GM23248 (cell line): ENCODE measurements around the gene TMC1. TPM values are rescaled to one million over a fixed set of nuclear protein-coding genes. Genes with fewer than 3 reads are reported as not detected.

ENCODE experiments used
- DNase-seq: peaks from one replicate; pipeline ENCODE4 v3.0.0-alpha.2; 2015
- H2AFZ ChIP-seq: fragments of 200-600 bp; sonication (generic); 2 replicates; pipeline ENCODE4 v1.6.1; 2016; ENCODE audit warnings: antibody characterized with exemption
- H3F3A ChIP-seq: fragments of 200-600 bp; sonication (generic); 2 replicates; pipeline ENCODE4 v1.6.1; 2016; ENCODE audit warnings: mild to moderate bottlenecking, antibody characterized with exemption, mixed run types; ENCODE audit not compliant: insufficient read depth
- H3K27ac ChIP-seq: fragments of 200-600 bp; sonication (generic); 2 replicates; pipeline ENCODE4 v1.5.1; 2016; ENCODE audit warnings: mild to moderate bottlenecking
- H3K27me3 ChIP-seq: fragments of 200-600 bp; sonication (generic); replicated peaks from 2 replicates; pipeline ENCODE4 v1.6.1; 2016; ENCODE audit warnings: mild to moderate bottlenecking; ENCODE audit not compliant: insufficient read depth
- H3K36me3 ChIP-seq: fragments of 200-600 bp; sonication (generic); 2 replicates; pipeline ENCODE4 v1.6.1; 2016; ENCODE audit warnings: low read depth, mild to moderate bottlenecking
- H3K4me1 ChIP-seq: fragments of 200-600 bp; sonication (generic); 2 replicates; pipeline ENCODE4 v1.6.1; 2016; ENCODE audit warnings: mild to moderate bottlenecking; ENCODE audit not compliant: insufficient read depth
- H3K4me2 ChIP-seq: fragments of 200-600 bp; sonication (generic); one replicate; pipeline ENCODE4 v1.6.1; 2016; ENCODE audit warnings: mild to moderate bottlenecking; ENCODE audit not compliant: unreplicated experiment
- H3K4me3 ChIP-seq: fragments of 200-600 bp; sonication (generic); 2 replicates; pipeline ENCODE4 v1.5.1; 2016; ENCODE audit warnings: mild to moderate bottlenecking
- H3K79me2 ChIP-seq: fragments of 200-600 bp; sonication (generic); 2 replicates; pipeline ENCODE4 v1.6.1; 2016; ENCODE audit warnings: mild to moderate bottlenecking; ENCODE audit not compliant: insufficient read depth
- H3K9ac ChIP-seq: fragments of 200-600 bp; sonication (generic); 2 replicates; pipeline ENCODE4 v1.6.1; 2016; ENCODE audit warnings: mild to moderate bottlenecking
- H3K9me2 ChIP-seq: fragments of 200-600 bp; sonication (generic); 2 replicates; pipeline ENCODE4 v1.6.1; 2016; ENCODE audit warnings: mixed run types, mild to moderate bottlenecking, moderate library complexity; ENCODE audit not compliant: insufficient read depth
- H3K9me3 ChIP-seq: fragments of 200-600 bp; sonication (generic); one replicate; pipeline ENCODE4 v1.6.1; 2017; ENCODE audit warnings: low read depth
- H4K20me1 ChIP-seq: fragments of 200-600 bp; sonication (generic); 2 replicates; pipeline ENCODE4 v1.6.0; 2016; ENCODE audit not compliant: insufficient read depth
- EZH2 ChIP-seq: fragments of 200-600 bp; sonication (generic); IDR thresholded peaks from 2 replicates; pipeline ENCODE4 v1.6.1; 2018; ENCODE audit warnings: antibody characterized with exemption, mild to moderate bottlenecking; ENCODE audit not compliant: insufficient read depth, poor library complexity, severe bottlenecking
- EZH2phosphoT487 ChIP-seq: fragments of 200-600 bp; sonication (generic); IDR thresholded peaks from 2 replicates; pipeline ENCODE4 v1.6.1; 2018; ENCODE audit warnings: antibody characterized with exemption, moderate library complexity, mild to moderate bottlenecking, low read depth; ENCODE audit not compliant: insufficient read depth
- WGBS, 2 experiments: methylation state at CpG; one replicate each; pipeline ENCODE4 v1.1.6; 2015 to 2017; ENCODE audit warnings: low lambda C conversion rate in 2 of 2, low coverage in 1 of 2; ENCODE audit errors: missing lambda C conversion rate in 2 of 2; 5-methylcytosine and 5-hydroxymethylcytosine counted together
- in situ Hi-C: fragments of 300-500 bp; cut with MboI; formaldehyde crosslinking; loops from 2 replicates; pipeline ENCODE4 v1.15.0; 2020
- polyA plus RNA-seq: library from polyadenylated mRNA; unstranded; fragments of >200 nt; fragmentation: Nextera tagmentation; extraction: Ambion mirVana; gene quantifications from 2 replicates; pipeline ENCODE4 v1.2.1, GENCODE V29; 2016
- total RNA-seq: library from RNA; depleted of rRNA; stranded (reverse); fragments of >200 nt; shearing (Covaris generic); gene quantifications from 2 replicates; pipeline ENCODE4 v1.2.3, GENCODE V29; 2014

The TMC1 gene
- total and polyA plus RNA-seq, 2 experiments from 2014 or later: 0.45 TPM; not detected in 1

DNA sequence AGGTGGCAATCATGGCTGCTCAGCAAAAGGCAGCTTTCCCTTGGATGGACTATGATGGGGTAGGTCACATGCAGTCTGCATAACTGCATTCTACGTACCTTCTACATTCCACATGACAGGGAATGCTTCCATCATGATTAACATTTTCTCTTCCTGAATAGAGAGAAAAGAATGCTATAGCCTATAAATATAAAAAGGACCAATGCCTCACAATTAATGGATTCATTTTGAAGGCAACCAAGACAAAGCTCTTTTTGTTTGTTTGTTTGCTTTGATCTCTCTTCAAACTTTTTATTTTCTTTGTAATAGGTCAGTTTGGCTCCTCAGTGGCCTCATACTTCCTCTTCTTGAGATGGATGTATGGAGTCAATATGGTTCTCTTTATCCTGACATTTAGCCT is 230.1 kb downstream of the TMC1 start:
- DNase-seq: no peak
- WGBS, 2 experiments: 69 to 74% methylated on average over 1 of the region's 1 CpG
- no peak overlapping the region for H3K9ac ChIP-seq
- TF ChIP-seq EZH2 (no peak), EZH2phosphoT487 (no peak)
- no peaks in the 10 kb centered on the region for H3K9me2 ChIP-seq
- in situ Hi-C loops: no loop called here
- H3K9me3 ChIP-seq: no peaks in the 10 kb centered on the region
- H3K79me2 ChIP-seq: no peaks in the 10 kb centered on the region
- H3K36me3 ChIP-seq: no peaks in the 10 kb centered on the region
- no peaks in the 10 kb centered on the region for H4K20me1 ChIP-seq
- H3K27me3 ChIP-seq: 0 out of 2 replicates have a peak, but pooled peaks cover 6% of the 10 kb centered on the region
- no peak overlapping the region for H3K4me2 ChIP-seq
- no peak overlapping the region for H2AFZ ChIP-seq
- H3K4me1 ChIP-seq: no peaks in the 10 kb centered on the region
- no peaks in the 10 kb centered on the region for H3F3A ChIP-seq
- H3K27ac ChIP-seq: no peak overlapping the region
- no peak overlapping the region for H3K4me3 ChIP-seq

DNA sequence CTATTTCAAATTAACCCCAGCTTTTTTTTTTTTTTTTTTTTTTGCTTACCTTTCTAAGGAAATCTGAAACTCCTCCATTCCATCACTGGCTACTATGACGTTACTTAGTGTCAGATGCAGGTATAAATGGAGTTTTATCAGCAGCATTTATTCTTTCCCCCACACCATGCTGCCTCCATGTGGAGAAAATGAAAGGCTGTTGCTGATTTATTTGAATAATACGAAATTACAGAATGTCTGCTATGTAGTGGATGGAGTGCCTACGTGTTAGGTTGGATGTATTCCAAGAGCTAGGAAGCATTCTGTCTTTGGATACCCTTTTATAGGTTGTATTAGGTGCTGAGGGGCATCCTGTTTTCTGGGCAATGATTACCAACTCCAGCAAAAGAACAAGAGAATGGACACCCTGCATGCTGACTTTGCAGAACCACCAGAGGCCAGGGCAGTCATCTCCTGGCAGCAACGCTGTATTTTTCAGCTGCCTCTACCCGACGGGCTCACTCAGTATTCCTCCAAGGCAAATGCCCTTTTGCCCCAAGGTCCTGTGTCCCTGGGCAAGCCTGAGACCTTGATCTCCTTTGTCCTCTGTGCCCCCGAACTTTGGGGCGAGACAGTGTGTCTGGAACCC is 232.0 kb downstream of the TMC1 start:
- no peaks in the 10 kb centered on the region for H3K9me2 ChIP-seq
- H3K9me3 ChIP-seq: no peaks in the 10 kb centered on the region
- H3K79me2 ChIP-seq: no peaks in the 10 kb centered on the region
- DNase-seq: peak; percentile 47
- no peaks in the 10 kb centered on the region for H3K4me1 ChIP-seq
- H3K36me3 ChIP-seq: no peaks in the 10 kb centered on the region
- no peak overlapping the region for H3K27ac ChIP-seq
- H3K27me3 ChIP-seq: 0 out of 2 replicates have a peak, but pooled peaks cover 5% of the 10 kb centered on the region
- no peak overlapping the region for H2AFZ ChIP-seq
- 37 to 46% methylated on average over 8 of the region's 8 CpGs for WGBS, 2 experiments
- in situ Hi-C loops: no loop called here
- H4K20me1 ChIP-seq: no peaks in the 10 kb centered on the region
- no peaks in the 10 kb centered on the region for H3F3A ChIP-seq
- no peak overlapping the region for H3K4me3 ChIP-seq
- TF ChIP-seq EZH2 (no peak), EZH2phosphoT487 (no peak)
- no peak overlapping the region for H3K4me2 ChIP-seq
- H3K9ac ChIP-seq: no peak overlapping the region

DNA sequence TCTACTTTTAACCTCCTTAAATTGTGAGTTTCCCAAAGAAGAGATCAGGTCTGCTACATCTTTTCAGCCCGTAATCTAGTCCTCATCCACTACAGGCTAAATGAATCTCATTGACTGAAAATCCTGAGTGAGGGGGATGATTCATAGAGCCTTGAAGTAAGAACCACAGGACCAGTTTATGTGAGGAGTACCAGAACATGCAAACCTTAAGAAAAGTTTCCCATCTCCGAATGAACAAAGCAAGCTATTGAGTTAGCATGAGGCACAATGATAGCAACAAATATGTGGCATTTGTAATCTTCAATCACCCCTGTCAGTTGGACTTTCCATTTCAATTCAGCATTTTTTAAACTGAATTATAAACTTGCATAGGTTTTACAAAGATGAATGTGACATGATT is 234.4 kb downstream of the TMC1 start:
- Histone ChIP-seq H2AFZ (no peak overlapping the region), H3K4me2 (no peak overlapping the region), H3K9me3 (no peaks in the 10 kb centered on the region), H3K4me1 (no peaks in the 10 kb centered on the region), H3K27me3 (0 out of 2 replicates have a peak, but pooled peaks cover 10% of the 10 kb centered on the region), H3K4me3 (no peak overlapping the region), H3K9me2 (no peaks in the 10 kb centered on the region), H3K9ac (no peak overlapping the region), H3K36me3 (no peaks in the 10 kb centered on the region), H3F3A (no peaks in the 10 kb centered on the region), H3K79me2 (no peaks in the 10 kb centered on the region), H3K27ac (no peak overlapping the region), H4K20me1 (no peaks in the 10 kb centered on the region)
- TF ChIP-seq EZH2phosphoT487: no peak
- no peak for TF ChIP-seq EZH2
- 83 to 88% methylated on average over 2 of the region's 2 CpGs for WGBS, 2 experiments
- no peak for DNase-seq
- in situ Hi-C loops: no loop called here

DNA sequence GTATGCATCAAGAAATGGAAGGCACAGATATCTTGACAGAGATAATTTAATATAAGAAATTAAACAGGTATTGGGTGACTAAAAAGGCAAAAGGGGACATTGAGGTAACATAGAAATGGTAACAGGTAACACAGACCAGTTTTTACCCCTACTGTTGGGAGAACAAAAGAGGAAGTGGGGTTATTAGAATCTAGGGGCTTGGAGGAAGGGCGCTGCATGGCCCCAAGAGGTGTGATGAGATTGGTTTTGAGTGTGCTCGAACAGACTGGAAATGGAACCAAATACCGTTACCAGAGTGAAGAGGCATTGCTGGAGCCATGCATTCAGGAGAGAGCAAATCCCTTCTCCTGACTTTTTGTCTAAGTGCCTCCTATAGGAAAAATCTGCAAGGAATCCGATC is 237.5 kb downstream of the TMC1 start:
- Histone ChIP-seq H3K9me3 (no peaks in the 10 kb centered on the region), H3K27me3 (0 out of 2 replicates have a peak, but pooled peaks cover 10% of the 10 kb centered on the region), H3K4me2 (no peak overlapping the region), H3K27ac (no peak overlapping the region), H3K9ac (no peak overlapping the region), H4K20me1 (no peaks in the 10 kb centered on the region), H2AFZ (no peak overlapping the region), H3K4me1 (no peaks in the 10 kb centered on the region), H3K36me3 (no peaks in the 10 kb centered on the region), H3F3A (no peaks in the 10 kb centered on the region), H3K79me2 (no peaks in the 10 kb centered on the region), H3K4me3 (no peak overlapping the region), H3K9me2 (no peaks in the 10 kb centered on the region)
- TF ChIP-seq EZH2phosphoT487 (no peak), EZH2 (no peak)
- DNase-seq: no peak
- in situ Hi-C loops: no loop called here
- 67 to 69% methylated on average over 4 of the region's 4 CpGs for WGBS, 2 experiments
